HG03460 (cell line): ENCODE data around the gene ABHD12.
A peak's percentile ranks its signal among the peaks of the same experiment; 100 is the strongest.

Source experiments
- ATAC-seq: cut with Tn5 transposase; IDR thresholded peaks from one replicate; pipeline ENCODE4 v1.9.1; 2021; ENCODE audit not compliant: unreplicated experiment

The ABHD12 gene

DNA sequence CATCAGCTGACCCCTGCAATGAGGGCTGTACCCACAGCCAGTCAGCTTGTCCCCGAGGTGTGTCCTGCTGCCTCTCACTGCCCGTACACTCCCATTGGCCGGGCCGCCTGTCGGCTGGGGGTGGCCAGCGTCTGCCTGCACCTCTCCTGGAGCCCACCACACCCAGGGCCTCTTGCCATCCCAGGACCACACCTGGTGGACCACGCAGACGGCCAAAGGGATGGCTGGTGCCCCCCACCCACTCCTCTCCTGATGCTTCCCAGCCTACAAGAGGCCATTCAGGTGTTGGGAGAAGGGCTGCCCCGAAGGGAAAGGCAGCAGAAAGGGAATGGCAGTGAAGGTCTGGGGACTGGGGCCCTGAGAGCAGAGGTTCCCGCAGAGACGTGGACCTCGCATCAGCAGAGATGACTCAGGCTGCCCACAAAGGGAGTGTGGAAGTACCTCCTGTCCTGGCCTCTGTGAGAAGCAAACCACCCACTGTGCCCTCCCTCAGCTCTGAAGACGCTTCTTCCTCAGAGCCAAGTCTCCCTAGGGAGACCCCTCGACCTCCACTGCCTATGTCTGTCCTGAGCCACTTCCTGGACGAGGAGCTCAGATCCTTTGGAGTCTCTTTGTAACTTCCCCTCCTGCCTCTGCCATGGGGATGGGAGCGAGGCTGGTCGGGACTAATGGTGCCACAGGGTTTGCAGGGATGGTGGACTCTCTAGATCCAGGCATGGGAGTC, 81.8 kb downstream of the ABHD12 start:
- no peak for ATAC-seq

DNA sequence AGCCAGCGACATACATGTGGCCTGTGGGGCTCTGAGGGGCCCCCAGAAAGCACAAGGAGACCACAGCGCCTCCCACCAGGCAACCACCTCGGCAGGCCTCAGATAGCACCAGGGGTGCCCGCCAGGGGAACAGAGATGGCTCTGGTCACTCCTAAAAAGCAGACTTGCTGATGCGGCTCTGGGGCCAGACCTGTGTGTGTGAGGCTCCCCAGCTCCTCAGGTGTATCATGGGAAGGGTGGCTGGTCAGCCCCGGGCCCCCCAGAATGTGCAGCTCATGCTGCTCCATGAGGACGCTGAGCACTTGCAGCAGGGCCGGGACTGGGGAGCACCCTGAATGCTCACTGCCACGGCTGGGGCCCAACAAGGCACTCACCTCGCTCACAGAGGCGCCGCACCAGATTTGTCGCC, 82.5 kb downstream of the ABHD12 start:
- ATAC-seq = no peak

- no peak for ATAC-seq
Measured at GRCh38 chr20:25306991-25307903, 83.4 kb downstream of the ABHD12 start.

DNA sequence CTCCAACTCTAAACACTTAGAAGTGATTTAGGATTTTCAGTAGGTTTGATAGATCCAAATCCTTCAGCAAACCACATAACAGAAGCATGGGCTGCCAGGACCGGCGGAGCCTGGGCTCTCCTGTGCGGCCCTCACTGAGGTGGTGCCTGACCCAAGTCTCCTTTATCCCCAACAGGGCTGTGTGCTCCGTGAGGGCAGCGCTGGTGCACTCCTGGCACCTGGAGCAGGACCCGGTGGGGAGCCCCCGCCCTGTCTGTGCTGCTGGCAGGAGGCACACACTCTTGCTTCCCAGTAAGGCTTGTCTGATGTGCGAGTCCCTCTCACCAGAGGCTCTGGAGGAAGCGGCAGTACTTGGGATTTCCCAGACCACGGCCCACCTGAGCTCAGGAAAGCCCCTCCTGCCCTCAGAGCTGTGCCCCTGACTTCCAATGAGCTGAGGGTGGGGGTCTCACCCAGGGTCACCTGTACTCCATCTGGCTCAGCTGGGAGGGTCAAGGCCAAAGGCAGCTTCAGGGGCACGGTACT, 86.5 kb downstream of the ABHD12 start:
- ATAC-seq = no peak

GRCh38 chr20:25303292-25304024, 87.2 kb downstream of the ABHD12 start:
- no peak for ATAC-seq

- no peak for ATAC-seq
Measured at GRCh38 chr20:25302596-25302995, 88.0 kb downstream of the ABHD12 start.

DNA sequence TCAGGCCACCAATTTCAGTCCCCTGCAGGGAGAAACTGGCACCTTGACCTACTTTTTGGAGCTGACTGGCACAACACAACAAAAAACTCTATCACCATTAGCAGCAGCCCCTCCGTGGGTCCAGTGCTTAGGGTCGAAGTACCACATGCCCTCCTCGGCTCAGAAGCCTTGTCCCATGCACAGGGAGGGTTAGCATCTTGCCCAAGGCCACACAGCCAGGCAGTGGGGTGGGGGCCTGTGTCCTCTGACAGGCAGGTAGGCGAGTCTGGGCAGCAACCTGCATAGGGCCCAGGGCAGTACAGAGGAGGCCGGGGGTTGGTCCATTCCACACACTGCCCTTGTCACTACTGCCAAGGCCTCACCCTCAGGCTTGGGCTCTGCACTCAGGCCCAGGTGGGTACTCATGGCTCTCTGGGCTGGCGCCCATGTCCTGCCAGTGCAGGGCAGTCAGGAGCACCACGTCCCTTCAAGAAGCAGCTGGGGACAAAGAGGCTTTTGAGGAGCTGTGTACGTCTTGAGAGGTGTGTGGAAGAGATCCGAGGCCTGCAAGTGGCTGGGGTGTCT, 89.2 kb downstream of the ABHD12 start:
- ATAC-seq = no peak

- no peak for ATAC-seq
Measured at GRCh38 chr20:25300496-25301170, 90.0 kb downstream of the ABHD12 start.

- ATAC-seq = no peak
Measured at GRCh38 chr20:25299806-25300205, 90.8 kb downstream of the ABHD12 start.

DNA sequence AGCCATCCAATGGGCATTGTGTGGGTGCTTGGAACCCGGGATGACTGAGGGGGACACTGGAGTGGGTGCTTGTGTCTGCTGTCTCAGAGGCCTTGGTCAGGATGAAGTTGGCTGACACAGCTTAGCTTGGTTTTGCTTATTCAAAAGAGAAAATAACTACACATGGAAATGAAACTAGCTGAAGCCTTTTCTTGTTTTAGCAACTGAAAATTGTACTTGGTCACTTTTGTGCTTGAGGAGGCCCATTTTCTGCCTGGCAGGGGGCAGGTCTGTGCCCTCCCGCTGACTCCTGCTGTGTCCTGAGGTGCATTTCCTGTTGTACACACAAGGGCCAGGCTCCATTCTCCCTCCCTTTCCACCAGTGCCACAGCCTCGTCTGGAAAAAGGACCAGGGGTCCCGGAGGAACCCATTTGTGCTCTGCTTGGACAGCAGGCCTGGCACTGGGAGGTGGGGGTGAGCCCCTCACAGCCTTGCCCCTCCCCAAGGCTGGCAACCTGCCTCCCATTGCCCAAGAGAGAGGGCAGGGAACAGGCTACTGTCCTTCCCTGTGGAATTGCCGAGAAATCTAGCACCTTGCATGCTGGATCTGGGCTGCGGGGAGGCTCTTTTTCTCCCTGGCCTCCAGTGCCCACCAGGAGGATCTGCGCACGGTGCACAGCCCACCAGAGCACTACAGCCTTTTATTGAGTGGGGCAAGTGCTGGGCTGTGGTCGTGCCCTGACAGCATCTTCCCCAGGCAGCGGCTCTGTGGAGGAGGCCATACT, 93.3 kb downstream of the ABHD12 start:
- ATAC-seq = peak; percentile 63

- no peak for ATAC-seq
Measured at GRCh38 chr20:25296094-25297093, 94.2 kb downstream of the ABHD12 start.

GRCh38 chr20:25295386-25296093, 95.1 kb downstream of the ABHD12 start:
- ATAC-seq = no peak

GRCh38 chr20:25294459-25295385, 95.9 kb downstream of the ABHD12 start:
- peak; percentile 29 for ATAC-seq

GRCh38 chr20:25293910-25294458, 96.7 kb downstream of the ABHD12 start:
- ATAC-seq = no peak

DNA sequence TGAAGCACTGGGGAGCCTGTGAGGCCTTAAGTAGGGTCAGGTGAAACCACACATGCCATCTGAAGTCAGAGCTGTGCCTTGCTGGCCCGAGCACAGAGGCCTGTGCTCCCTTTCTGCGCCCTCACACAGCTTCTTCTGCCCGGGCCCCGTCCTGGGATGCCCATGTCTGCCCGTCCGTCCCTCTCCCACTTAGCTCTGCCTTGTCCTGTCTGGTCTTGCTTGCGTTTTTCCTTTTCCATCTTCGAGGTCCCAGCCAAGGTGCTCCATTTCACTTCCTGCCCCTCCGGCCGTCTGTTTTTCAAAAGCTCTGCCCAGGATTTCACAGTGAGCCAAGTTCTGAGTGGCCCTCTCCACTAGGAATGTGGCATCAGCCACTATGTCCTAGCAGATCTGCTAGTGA, 97.1 kb downstream of the ABHD12 start:
- ATAC-seq = no peak

GRCh38 chr20:25292176-25292891, 98.3 kb downstream of the ABHD12 start:
- ATAC-seq = no peak
